ENCODE measurements around the gene SLC25A3.

DNA sequence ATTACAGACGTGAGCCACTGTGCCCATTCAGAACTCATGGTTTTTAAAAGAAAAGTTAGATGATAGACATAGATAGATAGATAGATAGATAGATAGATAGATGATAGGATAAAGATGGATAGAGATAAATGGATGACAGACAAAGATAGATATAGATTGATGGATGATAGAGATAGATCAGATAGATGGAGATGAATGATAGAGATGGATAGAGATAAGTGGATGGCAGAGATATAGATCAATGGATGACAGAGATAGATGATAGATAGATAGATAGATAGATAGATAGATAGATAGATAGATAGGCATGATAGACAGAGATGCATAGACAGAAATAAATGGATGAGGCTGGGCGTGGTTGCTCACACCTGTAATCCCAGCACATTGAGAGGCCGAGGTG is 13.7 kb upstream of the SLC25A3 start:
- TF ChIP-seq, protein P1, sequence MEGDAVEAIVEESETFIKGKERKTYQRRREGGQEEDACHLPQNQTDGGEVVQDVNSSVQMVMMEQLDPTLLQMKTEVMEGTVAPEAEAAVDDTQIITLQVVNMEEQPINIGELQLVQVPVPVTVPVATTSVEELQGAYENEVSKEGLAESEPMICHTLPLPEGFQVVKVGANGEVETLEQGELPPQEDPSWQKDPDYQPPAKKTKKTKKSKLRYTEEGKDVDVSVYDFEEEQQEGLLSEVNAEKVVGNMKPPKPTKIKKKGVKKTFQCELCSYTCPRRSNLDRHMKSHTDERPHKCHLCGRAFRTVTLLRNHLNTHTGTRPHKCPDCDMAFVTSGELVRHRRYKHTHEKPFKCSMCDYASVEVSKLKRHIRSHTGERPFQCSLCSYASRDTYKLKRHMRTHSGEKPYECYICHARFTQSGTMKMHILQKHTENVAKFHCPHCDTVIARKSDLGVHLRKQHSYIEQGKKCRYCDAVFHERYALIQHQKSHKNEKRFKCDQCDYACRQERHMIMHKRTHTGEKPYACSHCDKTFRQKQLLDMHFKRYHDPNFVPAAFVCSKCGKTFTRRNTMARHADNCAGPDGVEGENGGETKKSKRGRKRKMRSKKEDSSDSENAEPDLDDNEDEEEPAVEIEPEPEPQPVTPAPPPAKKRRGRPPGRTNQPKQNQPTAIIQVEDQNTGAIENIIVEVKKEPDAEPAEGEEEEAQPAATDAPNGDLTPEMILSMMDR (IDR thresholded peaks at IDR 0.05) = no peak
- no peak for TF ChIP-seq POLR2AphosphoS5 (IDR thresholded peaks at IDR 0.05; ENCODE audit: low read depth, low read length)
- no peak for TF ChIP-seq SIN3A (IDR thresholded peaks at IDR 0.05; ENCODE audit: borderline replicate concordance, insufficient read depth, low read depth, low read length)
- TF ChIP-seq TCF7L2 (IDR thresholded peaks at IDR 0.05; ENCODE audit: low read depth, low read length) = no peak

Measured in Panc1 (cell line).